Measurements from ENCODE around the gene GNAO1. TPM values are rescaled to one million over a fixed set of nuclear protein-coding genes. Genes with fewer than 3 reads are reported as not detected.

GNAO1 gene
- total and polyA plus RNA-seq, 2 of the 13 experiments (the other 11 are each of a cell fraction or from before 2014, with no cell fraction given) = not detected

DNA sequence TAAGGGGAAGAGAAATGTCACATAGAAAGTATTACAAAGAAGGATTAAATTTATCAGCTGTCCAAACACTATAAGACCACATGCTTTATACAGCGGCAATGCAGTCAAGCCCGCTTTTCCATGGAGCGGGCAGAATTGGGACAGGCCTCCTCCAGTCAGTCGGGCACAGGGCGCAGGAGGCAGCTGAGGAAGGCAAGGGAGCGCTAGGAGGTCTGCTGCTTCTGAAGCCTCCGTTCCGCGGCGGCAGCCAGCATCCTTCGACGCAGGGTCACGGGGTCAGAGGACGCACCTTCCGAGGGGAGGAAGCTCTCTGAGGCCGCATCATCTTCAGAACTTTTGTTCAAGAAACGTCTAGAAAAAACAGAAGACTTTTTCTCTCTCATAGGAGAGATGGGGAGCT lies 171.4 kb downstream of the GNAO1 start (continued):
- TF ChIP-seq TP53 (CRISPR knock-in tag; conservative IDR thresholded peaks at IDR 0.05) = no peak
- TF ChIP-seq, protein P1, sequence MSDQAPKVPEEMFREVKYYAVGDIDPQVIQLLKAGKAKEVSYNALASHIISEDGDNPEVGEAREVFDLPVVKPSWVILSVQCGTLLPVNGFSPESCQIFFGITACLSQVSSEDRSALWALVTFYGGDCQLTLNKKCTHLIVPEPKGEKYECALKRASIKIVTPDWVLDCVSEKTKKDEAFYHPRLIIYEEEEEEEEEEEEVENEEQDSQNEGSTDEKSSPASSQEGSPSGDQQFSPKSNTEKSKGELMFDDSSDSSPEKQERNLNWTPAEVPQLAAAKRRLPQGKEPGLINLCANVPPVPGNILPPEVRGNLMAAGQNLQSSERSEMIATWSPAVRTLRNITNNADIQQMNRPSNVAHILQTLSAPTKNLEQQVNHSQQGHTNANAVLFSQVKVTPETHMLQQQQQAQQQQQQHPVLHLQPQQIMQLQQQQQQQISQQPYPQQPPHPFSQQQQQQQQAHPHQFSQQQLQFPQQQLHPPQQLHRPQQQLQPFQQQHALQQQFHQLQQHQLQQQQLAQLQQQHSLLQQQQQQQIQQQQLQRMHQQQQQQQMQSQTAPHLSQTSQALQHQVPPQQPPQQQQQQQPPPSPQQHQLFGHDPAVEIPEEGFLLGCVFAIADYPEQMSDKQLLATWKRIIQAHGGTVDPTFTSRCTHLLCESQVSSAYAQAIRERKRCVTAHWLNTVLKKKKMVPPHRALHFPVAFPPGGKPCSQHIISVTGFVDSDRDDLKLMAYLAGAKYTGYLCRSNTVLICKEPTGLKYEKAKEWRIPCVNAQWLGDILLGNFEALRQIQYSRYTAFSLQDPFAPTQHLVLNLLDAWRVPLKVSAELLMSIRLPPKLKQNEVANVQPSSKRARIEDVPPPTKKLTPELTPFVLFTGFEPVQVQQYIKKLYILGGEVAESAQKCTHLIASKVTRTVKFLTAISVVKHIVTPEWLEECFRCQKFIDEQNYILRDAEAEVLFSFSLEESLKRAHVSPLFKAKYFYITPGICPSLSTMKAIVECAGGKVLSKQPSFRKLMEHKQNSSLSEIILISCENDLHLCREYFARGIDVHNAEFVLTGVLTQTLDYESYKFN (CRISPR knock-in tag; conservative IDR thresholded peaks at IDR 0.05) = no peak
- no peak for TF ChIP-seq ZNF580 (CRISPR knock-in tag; IDR thresholded peaks at IDR 0.05; ENCODE audit: borderline replicate concordance, low read depth)
- no peak for TF ChIP-seq EEA1 (CRISPR knock-in tag; IDR thresholded peaks at IDR 0.05; ENCODE audit: borderline replicate concordance)
- TF ChIP-seq SMAD9 (CRISPR knock-in tag; IDR thresholded peaks at IDR 0.05) = no peak
- no peak for TF ChIP-seq ZNF496 (CRISPR knock-in tag; IDR thresholded peaks at IDR 0.05; ENCODE audit: insufficient replicate concordance)

- ChIA-PET CTCF (ENCODE audit: low intra/inter-chr PET ratio, low total read pairs) (no interaction called here), POLR2A (no interaction called here)
- in situ Hi-C loops (cut with HindIII; ENCODE audit: extremely low pct_ligation_motif_present, low pct_unique_long_range_greater_than_20kb) (no loop called here), intact Hi-C loops (cut with micrococcal nuclease; ENCODE audit: unreplicated experiment) (no loop called here)
- Histone ChIP-seq H3K9me3 (ENCODE audit: low read length) (no peaks in the 10 kb centered on the region), H3K4me2 (ENCODE audit: low read depth, low read length) (no peak overlapping the region), H3K27me3 (ENCODE audit: control insufficient read depth in 1 of 2, insufficient read depth in 2 of 2, low read length in 2 of 2) (no peaks in the 10 kb centered on the region), H3K4me1 (ENCODE audit: insufficient read depth, low read length) (peaks cover under 1% of the 10 kb centered on the region; the same call in 1 of the 2 replicates), H3K4me3 (replicated peaks in 1 of 3; ENCODE audit: insufficient read depth in 1 of 3, low read depth in 2 of 3, low read length in 3 of 3) (no peak overlapping the region), H2AFZ (ENCODE audit: low read length) (no peak overlapping the region), H3K36me3 (replicated peaks in 1 of 2; ENCODE audit: control insufficient read depth in 1 of 2, insufficient read depth in 2 of 2, low read length in 2 of 2) (peaks cover 34 to 58% of the 10 kb centered on the region in 2 experiments), H3K79me2 (ENCODE audit: insufficient read depth, low read length) (no peaks in the 10 kb centered on the region), H3K9ac (ENCODE audit: insufficient read depth, low read depth, low read length) (no peak overlapping the region), H3K27ac (ENCODE audit: extremely low read length, insufficient read depth, low read length) (no peak overlapping the region), H4K20me1 (ENCODE audit: insufficient read depth, low read length) (no peaks in the 10 kb centered on the region)
- ATAC-seq (no peak), FAIRE-seq (no peak), DNase-seq (ENCODE audit: low spot score) (no peak)
- no peak for TF ChIP-seq ZNF576 (CRISPR knock-in tag; IDR thresholded peaks at IDR 0.05)
- peak; percentile 28 for TF ChIP-seq RBM22 (optimal IDR thresholded peaks at IDR 0.05; ENCODE audit: low read length)
- TF ChIP-seq, protein P2, sequence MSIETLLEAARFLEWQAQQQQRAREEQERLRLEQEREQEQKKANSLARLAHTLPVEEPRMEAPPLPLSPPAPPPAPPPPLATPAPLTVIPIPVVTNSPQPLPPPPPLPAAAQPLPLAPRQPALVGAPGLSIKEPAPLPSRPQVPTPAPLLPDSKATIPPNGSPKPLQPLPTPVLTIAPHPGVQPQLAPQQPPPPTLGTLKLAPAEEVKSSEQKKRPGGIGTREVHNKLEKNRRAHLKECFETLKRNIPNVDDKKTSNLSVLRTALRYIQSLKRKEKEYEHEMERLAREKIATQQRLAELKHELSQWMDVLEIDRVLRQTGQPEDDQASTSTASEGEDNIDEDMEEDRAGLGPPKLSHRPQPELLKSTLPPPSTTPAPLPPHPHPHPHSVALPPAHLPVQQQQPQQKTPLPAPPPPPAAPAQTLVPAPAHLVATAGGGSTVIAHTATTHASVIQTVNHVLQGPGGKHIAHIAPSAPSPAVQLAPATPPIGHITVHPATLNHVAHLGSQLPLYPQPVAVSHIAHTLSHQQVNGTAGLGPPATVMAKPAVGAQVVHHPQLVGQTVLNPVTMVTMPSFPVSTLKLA (IDR thresholded peaks at IDR 0.05) = no peak
- no peak for TF ChIP-seq HOXD1 (CRISPR knock-in tag; IDR thresholded peaks at IDR 0.05)
- 98% methylated on average over 6 of the region's 6 CpGs for WGBS (ENCODE audit: low lambda C conversion rate)
- BruUV-seq (replicated peaks) = no TSS peak
Observed at GRCh38 chr16:56363181-56363716, 172.0 kb downstream of the GNAO1 start.

Data from HepG2 (cell line).